ENCODE results near the gene HMCN2. TPM values are rescaled to one million over a fixed set of nuclear protein-coding genes. Genes with fewer than 3 reads are reported as not detected.
A peak's percentile ranks its signal among the peaks of the same experiment; 100 is the strongest.
"Not testable (repeated sequence)": the region's sequence is repeated elsewhere in the genome, so short reads cannot be mapped to it uniquely, and the experiment has no call there.

Gene HMCN2
- total RNA-seq, 1 donor from 2014 or later: not detected

DNA sequence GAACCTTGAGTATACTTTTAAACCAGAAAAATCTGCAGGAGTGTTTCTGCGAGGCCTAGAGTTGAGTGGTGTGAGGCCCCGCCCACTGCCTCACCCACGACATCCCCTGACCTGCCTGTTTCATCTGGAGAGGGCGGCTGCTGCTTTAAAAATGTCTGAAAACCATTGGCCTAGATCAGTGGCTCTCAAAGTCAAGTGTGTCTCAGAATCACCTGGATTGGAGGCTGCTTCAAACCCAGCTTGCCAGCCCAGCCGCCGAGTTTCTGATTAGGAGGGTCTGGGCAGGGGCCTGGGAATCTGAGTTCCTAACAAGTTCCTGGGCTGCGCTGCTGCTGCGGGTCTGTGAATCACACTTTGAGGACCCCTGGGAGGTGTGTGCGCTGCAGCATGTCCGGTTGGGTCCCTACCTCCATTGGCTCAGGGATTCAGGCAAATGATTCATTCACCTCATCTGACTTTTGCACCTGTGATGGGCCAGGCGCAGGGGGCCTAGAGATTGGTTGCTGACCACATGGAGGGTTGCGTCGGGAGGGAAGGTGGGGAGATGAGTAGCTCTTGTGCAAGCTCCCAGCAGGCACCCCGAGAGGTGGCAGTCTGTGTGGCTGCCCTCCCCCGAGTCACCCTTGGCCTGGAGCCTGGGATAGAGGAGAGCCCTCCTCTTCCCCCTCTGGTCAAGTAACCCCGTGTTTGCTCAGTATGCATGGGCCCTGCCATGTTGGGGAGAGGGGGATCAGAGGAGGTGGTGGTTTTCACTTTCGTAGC lies 27.6 kb upstream of the HMCN2 start:
- no peak for DNase-seq (ENCODE audit: low read depth)

DNA sequence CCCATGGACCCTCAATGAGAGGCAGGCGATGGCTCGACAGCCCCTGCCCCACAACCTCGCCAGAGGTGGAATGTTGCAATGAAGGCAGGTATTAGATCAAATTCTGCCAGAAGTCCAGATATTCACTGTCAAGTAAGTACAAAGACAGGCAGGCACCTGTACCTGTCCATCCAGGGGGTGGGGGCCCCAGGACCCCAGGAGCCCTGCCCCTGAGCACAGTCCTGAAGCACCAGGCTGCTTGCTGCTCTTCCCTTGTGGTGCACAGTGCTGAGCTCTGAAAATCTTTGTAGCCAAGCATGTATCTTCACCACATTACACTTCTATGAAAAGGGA lies 26.2 kb upstream of the HMCN2 start:
- DNase-seq (ENCODE audit: low read depth): no peak

DNA sequence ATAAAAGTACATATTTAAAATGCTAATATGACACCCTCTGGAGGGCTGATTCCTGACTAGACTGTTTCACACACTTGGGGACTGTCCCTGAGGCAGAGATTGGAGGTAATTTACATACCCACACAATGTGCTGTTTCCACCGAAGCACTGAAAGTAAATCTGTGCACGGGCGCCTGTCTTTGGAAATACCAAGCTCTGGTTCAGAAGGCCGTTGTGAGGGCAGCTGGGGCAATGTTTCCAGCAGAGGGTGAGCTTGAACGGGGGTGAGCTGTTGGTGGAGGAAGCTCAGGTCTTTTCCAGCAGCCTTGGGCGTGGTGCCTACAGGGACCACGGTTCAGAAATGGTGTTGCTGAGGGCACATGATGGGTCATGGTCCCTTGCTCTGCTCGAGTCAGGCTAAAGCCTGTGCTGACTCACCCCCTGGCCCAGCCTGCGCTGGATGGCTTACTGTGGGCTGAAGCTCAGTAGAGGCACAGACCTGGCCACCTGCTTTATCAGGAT lies 25.8 kb upstream of the HMCN2 start:
- peak; percentile 86 for DNase-seq (ENCODE audit: low read depth)

DNA sequence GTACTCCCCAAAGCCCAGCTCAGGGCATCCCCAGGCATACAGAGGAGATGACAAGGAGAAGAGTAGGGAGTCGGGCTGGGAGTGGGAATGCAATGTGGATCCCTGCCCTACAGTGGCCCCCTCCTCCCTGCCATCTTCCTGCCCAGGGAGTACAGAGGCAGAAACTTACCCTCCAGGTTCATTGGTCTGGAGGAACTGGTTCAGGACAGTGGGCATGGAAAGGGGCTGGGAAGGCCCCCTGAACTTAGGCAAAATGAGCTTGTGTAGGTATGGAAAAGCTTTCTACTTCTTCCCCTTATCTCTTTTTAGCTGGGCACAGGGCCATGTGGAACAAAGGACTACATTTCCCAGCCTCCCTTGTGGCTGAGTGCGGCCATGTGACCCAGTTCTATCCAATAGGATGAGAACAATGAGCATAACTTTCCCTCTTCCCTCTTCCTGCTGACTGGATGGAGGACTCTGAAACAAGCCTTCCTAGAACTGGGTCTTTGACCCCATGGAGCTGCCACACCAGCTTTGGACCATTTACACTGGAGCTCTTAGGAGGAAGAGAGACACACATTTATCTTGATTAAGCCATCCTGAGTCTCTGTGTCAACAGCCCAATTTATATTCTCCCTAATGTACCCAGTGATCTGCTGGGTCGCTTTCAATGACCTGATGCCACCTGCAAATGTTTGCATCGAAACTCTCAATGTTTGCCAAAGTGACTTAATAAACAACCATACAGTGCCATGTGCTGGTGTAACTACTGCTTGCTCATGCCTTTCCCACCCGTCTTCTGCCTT lies 25.0 kb upstream of the HMCN2 start:
- peak; percentile 73 for DNase-seq (ENCODE audit: low read depth)

DNA sequence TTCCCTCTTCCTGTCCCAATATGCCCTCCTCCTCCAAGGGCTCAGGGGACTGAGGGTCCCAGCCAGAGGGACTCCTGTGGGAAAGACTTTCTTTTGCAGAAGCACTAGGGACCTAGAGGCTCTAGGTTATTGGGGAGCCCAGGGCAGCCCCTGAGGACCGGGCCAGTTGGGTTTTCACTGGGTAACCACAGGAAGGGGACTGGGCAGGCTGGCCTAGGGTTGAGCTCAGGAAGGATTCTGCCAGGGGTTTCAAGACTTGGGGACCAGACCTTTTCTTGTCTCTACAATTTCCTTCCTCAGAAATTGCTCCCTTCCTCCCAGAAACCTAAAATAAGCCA lies 24.4 kb upstream of the HMCN2 start:
- no peak for DNase-seq (ENCODE audit: low read depth)

DNA sequence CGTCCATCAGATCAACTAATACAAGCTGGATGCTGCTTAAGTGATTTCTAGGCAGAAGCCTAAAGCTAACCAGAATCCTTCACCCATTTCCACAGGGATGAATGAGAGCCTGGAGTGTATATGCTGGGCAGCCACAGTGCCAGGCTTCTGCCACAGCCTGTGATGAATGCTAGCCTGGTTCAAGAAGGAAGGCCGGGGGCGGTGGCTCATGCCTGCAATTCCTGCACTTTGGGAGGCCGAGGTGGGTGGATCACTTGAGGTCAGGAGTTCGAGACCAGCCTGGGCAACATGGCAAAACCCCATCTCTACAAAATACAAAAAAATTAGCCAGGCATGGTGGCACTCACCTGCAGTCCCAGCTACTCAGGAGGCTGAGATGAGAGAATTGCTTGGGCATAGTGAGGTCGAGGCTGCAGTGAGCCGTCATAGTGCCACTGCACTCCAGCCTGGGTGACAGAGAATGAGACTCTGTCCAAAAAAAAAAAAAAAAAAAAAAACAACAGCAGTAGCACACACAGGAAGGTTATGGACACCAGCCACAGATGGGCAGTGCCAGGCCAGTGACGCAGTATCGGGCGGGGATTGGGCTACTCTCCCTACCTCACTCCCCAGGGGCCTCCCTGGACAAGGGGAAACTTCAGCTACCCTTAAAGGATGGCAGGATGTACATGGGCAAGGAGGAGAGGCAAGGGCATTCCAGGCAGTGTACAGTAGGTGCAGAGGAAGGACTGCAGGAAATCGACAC lies 23.1 kb upstream of the HMCN2 start:
- no peak for DNase-seq (ENCODE audit: low read depth)

DNA sequence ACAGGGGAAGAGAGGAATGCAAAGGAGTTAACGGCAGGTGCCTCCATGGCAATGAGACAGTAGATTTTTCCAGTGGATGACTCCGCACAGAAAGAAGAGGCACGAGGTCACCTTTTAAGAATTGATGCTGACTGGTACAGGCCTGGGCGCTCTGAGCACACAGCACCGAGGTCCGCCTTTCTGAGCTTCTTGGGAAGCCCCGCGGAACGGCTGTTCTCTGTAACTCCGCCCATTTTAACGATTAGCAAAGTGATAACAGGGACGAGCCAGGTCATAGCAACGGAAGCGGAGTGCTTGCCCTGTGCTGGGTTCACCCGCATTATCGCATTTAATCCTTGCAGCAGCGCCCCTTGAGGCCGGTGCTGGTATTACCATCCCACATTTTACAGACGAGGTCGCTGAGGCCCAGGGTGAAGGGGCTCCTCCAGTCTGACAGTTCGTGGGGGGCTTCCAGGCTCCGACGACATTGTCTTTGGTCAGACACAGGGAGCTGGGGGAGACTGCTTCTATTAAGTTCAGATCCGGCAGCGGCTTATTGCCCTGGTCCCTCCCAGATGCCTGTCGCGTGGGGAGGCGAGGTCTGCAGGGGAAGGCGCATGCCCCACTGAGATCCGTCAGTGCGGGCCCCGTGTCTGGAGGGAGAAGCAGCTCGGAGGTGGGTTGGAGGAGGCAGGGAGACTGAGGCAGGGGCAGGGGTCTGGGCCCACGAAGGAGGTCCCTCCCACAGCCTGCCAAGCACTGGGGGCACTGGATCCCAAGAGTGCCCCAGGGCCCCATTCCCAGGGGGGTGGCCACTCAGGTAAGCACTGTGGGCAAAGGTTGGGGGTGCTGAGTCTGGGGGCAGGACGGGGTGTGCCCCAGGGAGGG lies 22.3 kb upstream of the HMCN2 start:
- peak; percentile 22 for DNase-seq (ENCODE audit: low read depth)

DNA sequence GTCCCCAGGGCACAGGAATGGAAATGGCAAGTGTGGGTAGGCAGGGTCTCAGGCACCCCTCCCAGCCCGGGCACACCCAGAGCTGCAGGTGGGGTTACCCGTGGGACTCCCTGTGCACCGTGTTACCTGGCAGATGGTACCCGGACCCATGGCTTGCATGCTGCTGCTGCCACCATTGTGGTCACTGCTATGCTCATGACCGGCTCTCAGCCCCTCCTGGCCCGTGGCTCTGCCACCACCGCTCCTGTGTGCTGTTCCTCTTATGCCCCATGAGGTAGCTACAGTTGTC lies 21.7 kb upstream of the HMCN2 start:
- no peak for DNase-seq (ENCODE audit: low read depth)

DNA sequence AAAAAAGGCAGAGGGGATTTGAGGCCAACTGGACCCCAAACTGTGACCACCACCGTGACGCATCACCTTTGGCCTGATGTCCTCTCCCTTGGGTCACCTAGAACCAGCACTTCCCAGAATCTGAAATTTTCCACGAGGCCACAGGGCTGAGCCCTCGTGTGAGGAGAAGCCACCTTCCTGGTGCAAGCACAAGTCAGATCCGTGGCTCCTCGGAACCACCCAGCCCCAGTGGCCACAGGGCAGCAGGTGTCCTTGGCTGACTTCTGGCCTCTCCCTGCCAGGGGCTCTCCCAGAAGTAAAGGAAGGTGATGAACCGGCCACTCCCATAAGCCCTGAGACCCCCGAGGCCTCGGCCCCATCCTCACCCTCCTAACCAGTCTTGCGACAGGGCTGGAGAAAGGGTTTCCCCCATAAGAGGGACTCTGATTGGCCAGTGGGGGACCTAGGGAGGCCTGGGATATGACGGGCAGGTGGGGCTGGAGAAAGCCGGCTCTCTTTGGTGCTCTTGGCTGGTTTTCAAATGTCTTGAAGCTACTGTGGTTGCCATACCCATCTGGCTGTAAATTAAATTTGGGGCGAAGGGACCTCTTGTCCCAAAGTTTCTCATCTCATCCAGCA lies 20.9 kb upstream of the HMCN2 start:
- DNase-seq (ENCODE audit: low read depth): no peak

DNA sequence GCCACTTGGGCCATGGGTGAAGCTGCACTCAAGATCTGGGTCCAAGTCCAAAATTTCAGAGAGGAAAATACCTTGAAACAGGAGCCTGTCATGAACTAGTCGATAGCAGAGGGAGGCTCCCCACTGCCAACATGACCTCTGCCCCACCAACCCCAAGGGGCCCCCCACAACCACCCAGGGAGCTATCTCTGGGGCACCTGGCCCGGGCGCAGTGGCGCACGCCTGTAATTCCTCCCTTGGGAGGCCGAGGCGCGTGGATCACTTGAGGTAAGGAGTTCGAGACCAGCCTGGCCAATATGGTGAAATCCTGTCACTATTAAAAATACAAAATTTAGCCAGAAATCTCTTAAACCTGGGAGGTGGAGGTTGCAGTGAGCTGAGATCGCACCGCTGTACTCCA lies 20.1 kb upstream of the HMCN2 start:
- no peak for DNase-seq (ENCODE audit: low read depth)

DNA sequence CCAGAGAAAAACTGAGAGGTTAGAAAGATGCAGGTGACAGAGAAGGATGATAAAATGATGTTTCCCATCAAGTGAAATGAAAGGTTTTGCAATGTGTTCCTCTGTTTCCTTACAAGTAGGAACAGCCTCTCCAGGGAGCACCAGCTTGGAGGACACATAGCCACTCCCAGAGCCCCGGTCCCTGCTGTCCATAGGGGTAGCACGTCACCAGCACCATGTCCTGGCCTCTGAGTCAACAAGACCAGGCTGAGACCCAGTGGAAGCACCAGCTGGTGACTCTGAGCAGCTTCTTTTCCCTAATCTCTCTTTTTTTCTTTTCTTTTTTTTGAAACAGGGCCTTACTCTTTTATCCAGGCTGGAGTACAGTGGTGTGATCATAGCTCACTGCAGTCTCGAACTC lies 19.4 kb upstream of the HMCN2 start:
- DNase-seq (ENCODE audit: low read depth): no peak

DNA sequence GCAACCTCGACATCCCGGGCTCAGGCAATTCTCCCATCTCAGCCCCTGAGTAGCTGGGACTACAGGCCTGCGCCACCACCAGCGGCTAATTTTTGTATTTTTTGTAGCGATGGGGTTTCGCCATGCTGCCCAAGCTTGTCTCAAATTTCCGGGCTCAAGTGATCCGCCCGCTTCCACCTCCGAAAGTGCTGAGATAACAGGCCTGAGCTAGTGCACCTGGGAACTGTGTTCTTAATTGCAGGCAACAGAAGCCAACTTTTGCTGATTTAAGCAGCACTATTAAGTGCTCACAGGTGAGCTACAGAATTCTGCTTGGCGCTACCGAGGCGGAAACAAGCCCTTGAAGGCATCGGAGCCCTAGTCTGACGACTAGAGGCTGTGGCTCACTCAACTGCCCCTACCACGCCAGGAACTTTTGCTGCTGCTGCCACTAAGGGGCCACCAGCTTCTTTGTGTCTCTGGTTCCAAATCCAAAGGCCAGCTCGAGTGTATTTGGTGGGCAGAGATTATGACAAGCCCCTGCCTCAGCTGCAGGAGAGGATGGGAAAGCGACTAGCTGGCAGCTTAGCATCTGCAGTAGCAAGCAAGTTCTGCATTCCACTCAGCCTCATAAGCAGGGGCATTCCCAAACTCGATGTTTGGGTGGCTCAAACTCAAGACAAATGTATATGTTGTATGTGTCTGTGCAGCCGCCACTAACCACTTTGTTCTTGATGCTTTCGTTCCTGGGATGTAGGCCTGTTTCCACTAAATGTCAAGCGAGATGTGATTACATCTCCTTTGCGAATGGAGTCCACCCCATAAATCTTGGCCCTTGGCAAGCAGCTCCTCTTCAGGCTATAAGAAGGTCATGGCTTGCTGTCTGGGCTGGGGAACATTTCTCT lies 10.6 kb upstream of the HMCN2 start:
- DNase-seq (ENCODE audit: low read depth): no peak

DNA sequence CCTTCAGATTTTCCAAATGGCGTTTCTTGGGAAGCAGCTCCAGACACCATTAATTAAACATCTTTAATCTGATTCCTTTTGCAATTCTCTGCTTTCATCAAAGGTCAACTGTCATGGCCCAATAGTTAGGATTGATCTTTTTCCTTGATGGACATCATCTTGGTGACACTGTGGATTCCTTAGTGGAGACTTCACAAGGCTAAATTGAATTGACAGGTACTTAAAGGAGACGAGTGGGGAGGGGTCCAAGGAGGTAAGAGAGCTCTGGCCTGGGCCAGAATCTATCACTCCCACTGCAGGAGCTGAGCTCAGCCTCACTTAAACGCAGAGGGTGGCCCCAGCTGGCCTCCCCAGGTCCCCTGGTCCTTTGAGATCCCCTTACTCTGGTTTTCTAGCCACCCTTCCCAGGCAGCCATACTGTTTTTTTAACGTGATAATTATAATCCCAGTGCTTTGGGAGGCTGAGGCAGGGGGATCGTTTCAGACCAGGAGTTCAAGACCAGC lies 9.9 kb upstream of the HMCN2 start:
- no peak for DNase-seq (ENCODE audit: low read depth)

DNA sequence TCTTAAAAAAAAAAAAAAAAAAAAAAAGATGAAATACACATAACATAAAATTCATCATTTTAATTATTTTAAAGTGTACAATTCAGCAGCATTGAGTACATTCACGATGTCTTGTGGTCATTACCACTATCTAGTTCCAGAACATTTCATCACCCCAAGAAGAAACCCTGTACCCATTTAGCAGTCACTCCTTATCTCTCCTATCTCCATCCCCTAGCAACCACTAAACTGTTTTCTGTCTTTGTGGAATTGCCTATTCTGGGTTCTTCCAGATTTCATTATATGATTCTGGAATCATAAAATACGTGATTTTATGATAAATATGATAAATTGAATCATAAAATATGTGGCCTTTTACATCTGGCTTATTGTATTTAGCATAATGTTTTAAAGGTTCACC lies 8.9 kb upstream of the HMCN2 start:
- no peak for DNase-seq (ENCODE audit: low read depth)

DNA sequence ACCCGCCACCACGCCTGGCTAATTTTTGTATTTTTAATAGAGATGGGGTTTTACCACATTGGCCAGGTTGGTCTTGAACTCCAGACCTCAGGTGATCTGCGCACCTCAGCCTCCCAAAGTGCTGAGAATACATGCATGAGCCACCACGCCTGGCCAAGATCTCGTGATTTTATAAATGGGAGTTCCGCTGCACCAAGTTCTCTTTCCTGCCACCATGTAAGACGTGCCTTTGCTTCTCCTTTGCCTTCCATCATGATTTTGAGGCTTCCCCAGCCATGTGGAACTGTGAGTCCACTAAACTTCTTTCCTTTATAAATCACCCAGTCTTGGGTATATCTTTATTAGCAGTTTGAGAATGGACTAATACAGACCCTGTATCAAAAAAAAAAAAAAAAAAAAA lies 7.4 kb upstream of the HMCN2 start:
- DNase-seq (ENCODE audit: low read depth): not testable (repeated sequence)

DNA sequence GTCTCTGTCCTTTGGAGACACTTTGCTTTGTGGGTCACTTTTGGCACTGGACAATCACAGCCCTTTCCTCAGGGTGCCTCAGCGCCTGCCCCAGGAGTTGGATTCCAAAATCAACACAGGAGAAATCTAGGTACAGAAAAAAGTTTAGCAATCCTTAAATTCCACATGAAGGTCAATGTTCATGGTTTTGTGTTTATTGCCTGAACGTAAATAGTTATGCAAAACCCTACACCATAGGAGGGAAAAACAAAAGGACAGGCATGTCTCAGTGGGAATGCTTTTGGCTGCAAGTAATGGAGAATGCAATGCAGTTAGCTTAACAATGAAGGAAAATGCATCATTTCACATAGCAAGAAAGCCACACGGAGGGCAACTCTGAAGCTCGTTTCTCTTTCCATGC lies 6.5 kb upstream of the HMCN2 start:
- DNase-seq (ENCODE audit: low read depth): no peak

DNA sequence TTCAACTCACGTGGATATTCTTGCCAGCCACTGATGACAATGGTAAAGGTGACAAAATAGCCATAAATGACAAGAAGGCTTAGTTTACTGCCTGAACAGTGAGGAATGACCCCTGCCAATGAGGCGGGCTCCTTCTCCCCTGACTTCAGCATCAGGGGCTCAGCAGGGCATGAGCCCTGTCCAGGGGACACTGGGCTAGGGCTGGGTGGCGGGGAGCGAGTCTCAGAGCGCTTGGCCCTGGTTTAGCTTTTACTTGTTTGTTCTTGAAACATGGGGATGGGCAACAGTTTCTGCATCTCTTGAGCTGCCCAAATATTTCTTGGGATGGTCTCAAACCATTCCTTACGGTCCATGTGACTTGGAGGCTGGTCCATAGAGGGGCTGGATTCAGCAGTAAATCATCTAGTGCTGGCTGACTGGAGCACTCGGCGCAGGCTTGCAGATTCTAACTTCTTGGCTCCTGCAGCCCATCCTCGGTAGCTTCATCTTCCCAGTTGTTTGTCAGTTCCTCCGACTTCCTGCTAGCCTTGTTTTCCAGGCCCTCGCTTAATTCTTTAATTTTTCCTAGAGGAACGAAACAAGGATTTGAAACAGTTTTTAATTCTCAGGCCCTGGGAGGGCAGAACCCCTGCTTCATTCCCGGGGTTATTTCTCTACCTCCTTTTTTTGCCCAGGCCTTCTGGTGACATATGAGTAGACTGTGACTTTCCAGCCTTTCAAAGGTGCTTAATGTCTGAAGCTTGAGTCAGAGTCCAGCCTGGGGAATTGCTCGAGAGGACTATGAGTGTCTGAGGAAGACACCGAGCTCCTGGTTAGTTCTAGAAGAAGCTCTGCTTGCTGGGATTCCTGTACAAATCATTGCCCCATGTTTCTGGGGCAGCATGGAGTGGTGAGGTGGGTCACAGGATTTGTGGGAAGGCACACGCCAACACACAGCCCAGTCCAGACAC lies 4.5 kb upstream of the HMCN2 start:
- no peak for DNase-seq (ENCODE audit: low read depth)

DNA sequence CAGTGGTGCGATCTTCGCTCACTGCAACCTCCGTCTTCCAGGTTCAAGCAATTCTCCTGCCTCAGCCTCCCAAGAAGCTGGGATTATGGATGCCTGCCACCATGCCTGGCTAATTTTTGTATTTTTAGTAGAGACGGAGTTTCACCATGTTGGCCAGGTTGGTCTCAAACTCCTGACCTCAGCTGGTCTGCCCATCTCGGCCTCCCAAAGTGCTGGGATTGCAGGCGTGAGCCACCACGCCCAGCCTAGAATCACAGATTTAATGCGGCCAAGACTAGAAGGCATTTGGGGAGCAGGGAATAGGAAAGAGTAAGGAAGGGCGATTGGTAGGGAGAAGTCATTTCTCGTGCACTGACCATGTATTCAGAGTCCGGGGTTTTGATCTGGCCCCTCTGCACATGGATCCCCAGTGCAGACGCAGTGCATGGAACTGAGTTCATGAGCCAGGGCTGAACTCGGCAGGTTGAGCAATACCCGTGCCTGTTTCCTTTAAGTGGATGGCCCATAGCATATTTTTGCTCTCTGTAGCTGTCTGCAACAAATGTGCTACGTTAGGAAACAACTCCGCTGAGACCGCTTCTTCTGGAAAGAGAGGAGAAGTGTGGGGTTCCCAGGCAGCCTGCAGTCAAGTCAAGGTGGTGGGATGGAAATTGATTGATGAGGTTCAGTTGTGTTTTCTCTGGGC lies 3.4 kb upstream of the HMCN2 start:
- no peak for DNase-seq (ENCODE audit: low read depth)

DNA sequence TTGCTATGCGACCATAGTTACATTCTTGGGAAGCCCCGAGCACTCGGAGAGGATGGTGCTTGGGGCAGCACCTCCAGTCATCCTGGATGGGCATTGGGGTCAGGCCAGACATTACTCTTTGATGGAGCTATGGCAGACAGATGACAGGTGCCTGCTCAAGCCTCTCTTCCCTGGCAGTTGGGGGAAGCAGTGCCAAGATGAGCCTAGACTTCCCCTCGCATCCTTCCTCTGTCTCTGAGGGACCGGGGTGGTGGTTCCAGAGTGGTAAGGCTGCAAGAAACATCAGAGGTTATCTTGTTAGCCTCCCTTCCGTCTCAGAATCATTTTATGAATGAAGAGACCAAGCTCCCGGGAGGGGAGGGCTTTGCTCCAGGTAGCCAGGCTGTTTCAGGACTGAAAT lies 2.8 kb upstream of the HMCN2 start:
- no peak for DNase-seq (ENCODE audit: low read depth)
